HL-60 (cell line): ENCODE results near the gene ARNT2.

Experiments
- DNase-seq, 2 experiments: peaks; one replicate each; pipeline ENCODE4 v3.0.0-alpha.2; 2010 to 2020; ENCODE audit warnings: low read depth in 1 of 2, low spot score in 1 of 2
- H3K27ac ChIP-seq: fragments of 250-450 bp; sonication (Bioruptor Pico); replicated peaks from 2 replicates; pipeline ENCODE4 v1.5.1; 2020; ENCODE audit warnings: mild to moderate bottlenecking, moderate library complexity
- H3K27me3 ChIP-seq: fragments of 250-450 bp; sonication (Bioruptor Pico); 2 replicates; pipeline ENCODE4 v1.5.1; 2021; ENCODE audit warnings: mild to moderate bottlenecking, moderate library complexity; ENCODE audit not compliant: insufficient read depth, poor library complexity, severe bottlenecking
- H3K4me3 ChIP-seq: replicated peaks from 2 replicates; pipeline ENCODE4 v1.5.1; 2011; ENCODE audit warnings: mild to moderate bottlenecking, control low read depth, low read length; ENCODE audit not compliant: insufficient read depth
- CTCF ChIP-seq: IDR thresholded peaks from one replicate; pipeline ENCODE4 v1.5.1; 2011; ENCODE audit warnings: low read length, control low read depth, inconsistent platforms; ENCODE audit not compliant: insufficient read depth
- GABPA ChIP-seq: IDR thresholded peaks from 2 replicates; pipeline ENCODE4 v1.6.1; 2012; ENCODE audit warnings: low read depth
- POLR2AphosphoS5 ChIP-seq: IDR thresholded peaks from 2 replicates; pipeline ENCODE4 v1.6.1; 2012; ENCODE audit warnings: low read depth
- SPI1 ChIP-seq: IDR thresholded peaks from 2 replicates; pipeline ENCODE4 v1.6.1; 2012; ENCODE audit warnings: low read depth, mild to moderate bottlenecking, borderline replicate concordance
- TF ChIP-seq, protein P1 (sequence below): IDR thresholded peaks from 2 replicates; pipeline ENCODE4 v1.6.1; 2012; ENCODE audit warnings: low read depth; ENCODE audit not compliant: insufficient replicate concordance

ARNT2 gene

GRCh38 chr15:80504931-80505330, 100.7 kb downstream of the ARNT2 start:
- no peak overlapping the region for H3K4me3 ChIP-seq
- no peak for TF ChIP-seq SPI1
- no peak for TF ChIP-seq GABPA
- TF ChIP-seq, protein P1, sequence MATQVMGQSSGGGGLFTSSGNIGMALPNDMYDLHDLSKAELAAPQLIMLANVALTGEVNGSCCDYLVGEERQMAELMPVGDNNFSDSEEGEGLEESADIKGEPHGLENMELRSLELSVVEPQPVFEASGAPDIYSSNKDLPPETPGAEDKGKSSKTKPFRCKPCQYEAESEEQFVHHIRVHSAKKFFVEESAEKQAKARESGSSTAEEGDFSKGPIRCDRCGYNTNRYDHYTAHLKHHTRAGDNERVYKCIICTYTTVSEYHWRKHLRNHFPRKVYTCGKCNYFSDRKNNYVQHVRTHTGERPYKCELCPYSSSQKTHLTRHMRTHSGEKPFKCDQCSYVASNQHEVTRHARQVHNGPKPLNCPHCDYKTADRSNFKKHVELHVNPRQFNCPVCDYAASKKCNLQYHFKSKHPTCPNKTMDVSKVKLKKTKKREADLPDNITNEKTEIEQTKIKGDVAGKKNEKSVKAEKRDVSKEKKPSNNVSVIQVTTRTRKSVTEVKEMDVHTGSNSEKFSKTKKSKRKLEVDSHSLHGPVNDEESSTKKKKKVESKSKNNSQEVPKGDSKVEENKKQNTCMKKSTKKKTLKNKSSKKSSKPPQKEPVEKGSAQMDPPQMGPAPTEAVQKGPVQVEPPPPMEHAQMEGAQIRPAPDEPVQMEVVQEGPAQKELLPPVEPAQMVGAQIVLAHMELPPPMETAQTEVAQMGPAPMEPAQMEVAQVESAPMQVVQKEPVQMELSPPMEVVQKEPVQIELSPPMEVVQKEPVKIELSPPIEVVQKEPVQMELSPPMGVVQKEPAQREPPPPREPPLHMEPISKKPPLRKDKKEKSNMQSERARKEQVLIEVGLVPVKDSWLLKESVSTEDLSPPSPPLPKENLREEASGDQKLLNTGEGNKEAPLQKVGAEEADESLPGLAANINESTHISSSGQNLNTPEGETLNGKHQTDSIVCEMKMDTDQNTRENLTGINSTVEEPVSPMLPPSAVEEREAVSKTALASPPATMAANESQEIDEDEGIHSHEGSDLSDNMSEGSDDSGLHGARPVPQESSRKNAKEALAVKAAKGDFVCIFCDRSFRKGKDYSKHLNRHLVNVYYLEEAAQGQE = no peak
- TF ChIP-seq CTCF = no peak
- no peak for TF ChIP-seq POLR2AphosphoS5
- DNase-seq = no peak
- H3K27me3 ChIP-seq = no peaks in the 10 kb centered on the region
- H3K27ac ChIP-seq = no peak overlapping the region

- no peak overlapping the region for H3K4me3 ChIP-seq
- H3K27me3 ChIP-seq = no peaks in the 10 kb centered on the region
- TF ChIP-seq, protein P1 = no peak
- TF ChIP-seq SPI1 (no peak), CTCF (no peak), POLR2AphosphoS5 (no peak), GABPA (no peak)
- H3K27ac ChIP-seq = no peak overlapping the region
- DNase-seq = no peak
Measured at GRCh38 chr15:80506286-80506893, 102.2 kb downstream of the ARNT2 start.

GRCh38 chr15:80507131-80507530, 102.9 kb downstream of the ARNT2 start:
- TF ChIP-seq CTCF (no peak), POLR2AphosphoS5 (no peak), GABPA (no peak), SPI1 (no peak)
- TF ChIP-seq, protein P1 = no peak
- DNase-seq = no peak
- H3K27ac ChIP-seq = no peak overlapping the region
- no peak overlapping the region for H3K4me3 ChIP-seq
- H3K27me3 ChIP-seq = no peaks in the 10 kb centered on the region
